Measurements from ENCODE around the gene HIRA. TPM values are rescaled to one million over a fixed set of nuclear protein-coding genes. Genes with fewer than 3 reads are reported as not detected.
"Not testable (repeated sequence)": the region's sequence is repeated elsewhere in the genome, so short reads cannot be mapped to it uniquely, and the experiment has no call there.

The HIRA gene
- total RNA-seq, 2 donors from 2014 or later, result 26.9 to 34.9 TPM

DNA sequence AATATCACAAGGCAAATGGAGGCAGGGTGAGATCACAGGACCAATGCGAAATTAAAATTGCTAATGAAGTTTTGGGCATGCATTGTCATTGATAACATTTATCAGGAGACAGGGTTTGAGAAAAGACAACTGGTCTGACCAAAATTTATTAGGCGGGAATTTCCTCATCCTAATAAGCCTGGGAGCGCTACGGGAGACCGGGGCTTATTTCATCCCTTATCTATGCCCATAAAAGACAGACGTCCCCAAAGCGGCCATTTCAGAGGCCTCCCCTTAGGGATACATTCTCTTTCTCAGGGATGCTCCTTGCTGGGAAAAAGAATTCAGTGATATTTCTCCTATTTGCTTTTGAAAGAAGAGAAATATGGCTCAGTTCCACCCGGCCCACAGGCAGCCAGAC lies 111.4 kb downstream of the HIRA start:
- ATAC-seq; DNase-seq; intact Hi-C loops (cut with DNase I, micrococcal nuclease): not testable (repeated sequence)

- intact Hi-C loops (cut with DNase I, micrococcal nuclease), result no loop called here
- no peak for DNase-seq
- ATAC-seq, result no peak
Observed at GRCh38 chr22:19319281-19319680, 112.3 kb downstream of the HIRA start.

DNA sequence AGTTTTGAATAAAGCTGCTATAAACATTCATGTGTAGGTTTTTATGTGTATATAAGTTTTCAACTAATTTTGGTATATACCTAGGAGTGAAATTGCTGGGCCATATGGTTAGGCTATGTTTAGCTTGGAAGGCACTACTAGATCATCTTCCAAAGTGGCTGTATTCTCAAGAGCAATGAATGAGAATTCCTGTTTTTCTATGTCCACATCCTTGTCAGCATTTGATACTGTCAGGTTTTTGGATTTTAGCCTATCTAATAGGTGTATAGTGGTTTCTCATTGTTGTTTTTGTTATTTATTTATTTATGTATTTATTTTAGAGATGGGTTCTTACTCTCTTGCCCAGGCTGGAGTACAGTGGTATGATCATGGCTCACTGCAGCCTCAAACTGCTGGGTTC lies 113.7 kb downstream of the HIRA start:
- no peak for ATAC-seq
- intact Hi-C loops (cut with DNase I, micrococcal nuclease), result no loop called here
- DNase-seq, result no peak

- ATAC-seq, result no peak
- intact Hi-C loops (cut with DNase I, micrococcal nuclease), result no loop called here
Observed at GRCh38 chr22:19307872-19308271, 123.7 kb downstream of the HIRA start.

GRCh38 chr22:19306535-19306934 lies 125.0 kb downstream of the HIRA start:
- DNase-seq; ATAC-seq; intact Hi-C loops (cut with DNase I, micrococcal nuclease): not testable (repeated sequence)

More at GRCh38 chr22:19307872-19308271, 123.7 kb downstream of the HIRA start:
- DNase-seq, result no peak

DNA sequence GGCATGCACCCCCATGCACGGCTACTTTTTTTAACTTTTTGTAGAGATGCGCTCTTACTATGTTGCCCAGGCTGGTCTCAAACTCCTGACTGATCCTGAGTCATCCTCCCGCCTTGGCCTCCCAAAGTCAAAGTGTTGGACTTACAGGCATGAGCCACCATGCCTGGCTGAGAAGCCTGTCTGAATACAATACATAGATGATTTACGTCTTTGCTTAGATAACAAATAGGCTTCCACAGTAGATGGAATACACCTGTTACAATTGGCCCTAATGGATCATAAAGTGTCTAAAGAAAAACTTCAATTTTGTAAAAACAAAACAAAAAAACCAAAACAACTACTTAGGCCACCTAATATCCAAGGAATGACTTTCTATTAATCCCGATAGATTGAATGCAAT lies 127.0 kb downstream of the HIRA start:
- ATAC-seq (no peak), DNase-seq (no peak)
- intact Hi-C loops (cut with DNase I, micrococcal nuclease), result no loop called here

DNA sequence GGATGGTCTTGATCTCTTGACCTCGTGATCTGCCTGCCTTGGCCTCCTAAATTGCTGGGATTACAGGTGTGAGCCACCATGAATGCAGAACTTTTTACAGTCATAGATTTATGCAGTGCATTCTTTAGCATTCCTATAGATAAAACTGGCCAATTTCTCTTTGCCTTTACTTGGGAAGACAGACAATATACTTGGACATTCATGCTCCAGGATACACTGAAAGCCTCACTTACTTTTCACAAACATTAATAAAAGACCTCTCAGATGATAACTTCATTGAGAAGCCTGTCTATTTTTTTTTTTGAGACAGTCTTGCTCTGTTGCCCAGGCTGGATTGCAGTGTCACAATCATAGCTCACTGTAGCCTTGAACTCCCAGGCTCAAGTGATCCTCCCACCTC lies 127.7 kb downstream of the HIRA start:
- no peak for ATAC-seq
- intact Hi-C loops (cut with DNase I, micrococcal nuclease), result no loop called here

GRCh38 chr22:19295733-19296132 lies 135.8 kb downstream of the HIRA start:
- ATAC-seq, result no peak
- intact Hi-C loops (cut with DNase I, micrococcal nuclease), result no loop called here
- no peak for DNase-seq

More for the DNA sequence above, 127.7 kb downstream of the HIRA start:
- DNase-seq, result no peak

- intact Hi-C loops (cut with DNase I, micrococcal nuclease), result no loop called here
- peak; percentile 10 for ATAC-seq
- peak; percentile 27 to 32 for DNase-seq
Observed at GRCh38 chr22:19292458-19293230, 138.9 kb downstream of the HIRA start.

- ATAC-seq (peak; percentile 81), DNase-seq (peak; percentile 64 to 83)
- intact Hi-C loops (cut with DNase I, micrococcal nuclease), result loop anchor here in 1 of 2 donors (2.0 kb wide), 1 partner anchor 43 kb away; no protein-coding TSS in a partner anchor
Observed at GRCh38 chr22:19291580-19292457, 139.7 kb downstream of the HIRA start, which contains the start of gene CLTCL1. Gene CLTCL1, minus strand, starts transcription at chr22:19291719. Its CDS starts 78 bp downstream, at chr22:19291641.

- intact Hi-C loops (cut with DNase I, micrococcal nuclease), result loop anchor here in 1 of 2 donors (2.0 kb wide), 1 partner anchor 42 kb away; no protein-coding TSS in a partner anchor
- DNase-seq (peak in 1 of 2 donors; percentile 52), ATAC-seq (peak; percentile 32)
Observed at GRCh38 chr22:19291218-19291579, 140.3 kb downstream of the HIRA start.

- peak in 1 of 2 donors; percentile 13 for DNase-seq
- intact Hi-C loops (cut with DNase I, micrococcal nuclease), result loop anchor here in 1 of 2 donors (2.0 kb wide), 1 partner anchor 42 kb away; no protein-coding TSS in a partner anchor
- peak; percentile 13 for ATAC-seq
Observed at GRCh38 chr22:19290400-19291217, 140.9 kb downstream of the HIRA start.

DNA sequence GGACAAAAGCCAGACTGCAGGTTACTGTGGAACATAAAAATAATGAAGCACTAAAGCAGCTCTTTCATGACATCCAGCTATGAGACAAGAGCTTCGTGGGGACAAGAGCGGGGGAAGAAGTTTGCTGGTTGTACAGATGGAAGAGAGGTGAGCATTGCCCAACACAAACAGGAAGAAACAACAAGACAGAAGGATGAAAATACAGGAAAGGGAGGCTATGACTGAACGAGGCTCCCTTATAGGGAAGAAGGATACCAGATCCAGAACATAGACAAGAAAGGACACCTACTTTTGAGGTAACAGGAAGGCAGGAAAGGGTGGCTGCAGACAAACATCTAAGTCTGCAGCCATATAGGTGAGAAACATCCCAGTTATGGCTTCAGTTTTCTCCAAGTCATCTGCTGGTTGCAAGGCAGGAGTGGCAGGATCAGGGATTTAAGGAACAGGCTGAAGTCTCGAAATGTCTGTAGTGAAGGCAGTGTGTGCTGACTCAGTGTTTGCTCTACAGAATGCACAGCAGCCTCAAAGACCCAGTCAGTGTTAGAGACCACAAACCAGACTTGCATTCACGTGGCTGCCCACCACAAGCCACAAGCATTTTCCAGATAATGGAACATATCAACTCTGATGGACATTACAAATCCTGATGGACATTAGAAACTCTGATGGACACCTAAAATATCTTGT lies 141.9 kb downstream of the HIRA start:
- DNase-seq (no peak), ATAC-seq (no peak)
- intact Hi-C loops (cut with DNase I, micrococcal nuclease), result loop anchor here in 1 of 2 donors (2.0 kb wide), 1 partner anchor 41 kb away; no protein-coding TSS in a partner anchor

- no peak for ATAC-seq
- intact Hi-C loops (cut with DNase I, micrococcal nuclease), result no loop called here
- DNase-seq, result no peak
Observed at GRCh38 chr22:19287889-19288288, 143.6 kb downstream of the HIRA start.

DNA sequence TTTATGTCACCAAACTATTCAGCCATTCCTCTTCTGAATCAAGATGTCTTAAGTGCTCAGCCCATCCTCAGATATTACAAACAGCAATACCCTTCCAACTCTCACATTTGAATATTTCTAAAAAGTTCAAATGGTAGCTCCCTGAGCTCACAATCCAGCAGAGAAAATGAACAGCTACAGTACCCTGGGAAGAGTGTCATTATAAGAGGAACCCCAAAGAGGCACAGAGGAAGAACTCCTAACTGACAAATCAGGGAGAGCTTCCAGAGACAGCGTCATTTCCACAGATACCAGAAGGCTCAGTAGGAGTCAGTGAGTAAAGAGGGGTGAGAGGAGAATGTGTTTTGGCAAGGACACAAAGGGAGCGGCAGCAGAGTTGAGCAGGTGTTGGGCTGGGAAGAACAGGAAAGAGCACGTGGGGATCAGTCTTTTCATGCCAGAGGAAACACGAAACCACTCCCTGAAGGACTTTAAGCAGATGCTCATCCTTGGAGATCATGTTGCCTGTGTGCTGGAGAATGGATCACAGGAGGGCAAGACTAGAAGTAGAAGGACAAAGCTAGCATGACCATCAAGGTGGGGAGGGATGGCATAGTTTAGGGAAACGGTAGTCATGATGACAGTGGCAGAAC lies 144.3 kb downstream of the HIRA start:
- DNase-seq (no peak), ATAC-seq (peak; percentile 39)
- intact Hi-C loops (cut with DNase I, micrococcal nuclease), result no loop called here

- intact Hi-C loops (cut with DNase I, micrococcal nuclease), result no loop called here
- ATAC-seq (no peak), DNase-seq (no peak)
Observed at GRCh38 chr22:19285831-19286230, 145.7 kb downstream of the HIRA start.

Data from left colon (tissue), 2 donors.